HL-60 (cell line): ENCODE measurements around the gene HMGB1.
"Not testable (repeated sequence)": the region's sequence is repeated elsewhere in the genome, so short reads cannot be mapped to it uniquely, and the experiment has no call there.

Source experiments
- DNase-seq, 2 experiments: peaks; one replicate each; pipeline ENCODE4 v3.0.0-alpha.2; 2010 to 2020; ENCODE audit warnings: low read depth in 1 of 2, low spot score in 1 of 2
- H3K27ac ChIP-seq: fragments of 250-450 bp; sonication (Bioruptor Pico); replicated peaks from 2 replicates; pipeline ENCODE4 v1.5.1; 2020; ENCODE audit warnings: mild to moderate bottlenecking, moderate library complexity
- H3K27me3 ChIP-seq: fragments of 250-450 bp; sonication (Bioruptor Pico); 2 replicates; pipeline ENCODE4 v1.5.1; 2021; ENCODE audit warnings: mild to moderate bottlenecking, moderate library complexity; ENCODE audit not compliant: insufficient read depth, poor library complexity, severe bottlenecking
- H3K4me3 ChIP-seq: replicated peaks from 2 replicates; pipeline ENCODE4 v1.5.1; 2011; ENCODE audit warnings: mild to moderate bottlenecking, control low read depth, low read length; ENCODE audit not compliant: insufficient read depth
- GABPA ChIP-seq: IDR thresholded peaks from 2 replicates; pipeline ENCODE4 v1.6.1; 2012; ENCODE audit warnings: low read depth
- POLR2AphosphoS5 ChIP-seq: IDR thresholded peaks from 2 replicates; pipeline ENCODE4 v1.6.1; 2012; ENCODE audit warnings: low read depth
- REST ChIP-seq: IDR thresholded peaks from 2 replicates; pipeline ENCODE4 v1.6.1; 2012; ENCODE audit warnings: low read depth; ENCODE audit not compliant: insufficient replicate concordance
- SPI1 ChIP-seq: IDR thresholded peaks from 2 replicates; pipeline ENCODE4 v1.6.1; 2012; ENCODE audit warnings: low read depth, mild to moderate bottlenecking, borderline replicate concordance
- TF ChIP-seq, protein P1 (sequence below): IDR thresholded peaks from one replicate; pipeline ENCODE4 v1.5.1; 2011; ENCODE audit warnings: low read length, control low read depth, inconsistent platforms; ENCODE audit not compliant: insufficient read depth

The HMGB1 gene

GRCh38 chr13:30463787-30464495 lies 1.8 kb downstream of the HMGB1 start:
- Histone ChIP-seq H3K27ac (peak overlapping the region; percentile 90), H3K27me3 (no peaks in the 10 kb centered on the region), H3K4me3 (peak overlapping the region; percentile 64)
- TF ChIP-seq, protein P1, sequence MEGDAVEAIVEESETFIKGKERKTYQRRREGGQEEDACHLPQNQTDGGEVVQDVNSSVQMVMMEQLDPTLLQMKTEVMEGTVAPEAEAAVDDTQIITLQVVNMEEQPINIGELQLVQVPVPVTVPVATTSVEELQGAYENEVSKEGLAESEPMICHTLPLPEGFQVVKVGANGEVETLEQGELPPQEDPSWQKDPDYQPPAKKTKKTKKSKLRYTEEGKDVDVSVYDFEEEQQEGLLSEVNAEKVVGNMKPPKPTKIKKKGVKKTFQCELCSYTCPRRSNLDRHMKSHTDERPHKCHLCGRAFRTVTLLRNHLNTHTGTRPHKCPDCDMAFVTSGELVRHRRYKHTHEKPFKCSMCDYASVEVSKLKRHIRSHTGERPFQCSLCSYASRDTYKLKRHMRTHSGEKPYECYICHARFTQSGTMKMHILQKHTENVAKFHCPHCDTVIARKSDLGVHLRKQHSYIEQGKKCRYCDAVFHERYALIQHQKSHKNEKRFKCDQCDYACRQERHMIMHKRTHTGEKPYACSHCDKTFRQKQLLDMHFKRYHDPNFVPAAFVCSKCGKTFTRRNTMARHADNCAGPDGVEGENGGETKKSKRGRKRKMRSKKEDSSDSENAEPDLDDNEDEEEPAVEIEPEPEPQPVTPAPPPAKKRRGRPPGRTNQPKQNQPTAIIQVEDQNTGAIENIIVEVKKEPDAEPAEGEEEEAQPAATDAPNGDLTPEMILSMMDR = no peak
- TF ChIP-seq REST = peak; percentile 10
- no peak for TF ChIP-seq SPI1
- peak; percentile 22; the same call in 1 of the 2 replicates for TF ChIP-seq GABPA
- TF ChIP-seq POLR2AphosphoS5 = 0 out of 2 replicates have a peak, but pooled peaks have one; percentile 20
- DNase-seq = peak in 1 of 2 experiments; percentile 47

GRCh38 chr13:30461279-30462066 lies 4.3 kb downstream of the HMGB1 start:
- H3K4me3 ChIP-seq, H3K27me3 ChIP-seq, H3K27ac ChIP-seq, DNase-seq: not testable (repeated sequence)

GRCh38 chr13:30457306-30457891 lies 8.3 kb downstream of the HMGB1 start:
- no peak overlapping the region for H3K27ac ChIP-seq
- TF ChIP-seq REST = no peak
- no peak for TF ChIP-seq GABPA
- TF ChIP-seq, protein P1 = no peak
- TF ChIP-seq POLR2AphosphoS5 = no peak
- TF ChIP-seq SPI1 = no peak
- H3K4me3 ChIP-seq = no peak overlapping the region
- no peak for DNase-seq
- H3K27me3 ChIP-seq = no peaks in the 10 kb centered on the region

DNA sequence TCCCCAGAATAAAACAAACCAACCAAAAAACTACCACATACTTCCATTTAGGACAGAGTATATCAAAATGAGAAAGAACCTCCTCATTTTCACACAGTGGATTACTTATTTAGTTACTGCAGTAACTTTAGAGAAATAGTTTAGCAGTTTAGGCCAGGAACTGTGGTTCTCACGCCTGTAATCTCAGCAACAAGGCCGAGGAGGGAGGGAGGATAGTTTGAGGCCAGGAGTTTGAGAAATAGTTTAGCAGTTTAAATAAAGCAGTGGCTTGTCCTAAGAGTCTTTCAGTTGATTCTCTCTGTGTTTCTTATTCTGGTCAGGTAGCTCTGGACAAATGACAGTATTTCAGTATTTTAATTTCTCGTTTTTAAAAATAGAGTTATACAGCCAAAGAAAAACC lies 9.4 kb downstream of the HMGB1 start:
- Histone ChIP-seq H3K27ac (no peak overlapping the region), H3K27me3 (no peaks in the 10 kb centered on the region), H3K4me3 (no peak overlapping the region)
- DNase-seq = no peak
- TF ChIP-seq GABPA (no peak), SPI1 (no peak), REST (no peak), POLR2AphosphoS5 (no peak)
- TF ChIP-seq, protein P1 = no peak
